HG03139 (cell line): ENCODE results near the gene RNF213.
"Not testable (repeated sequence)": the region's sequence is repeated elsewhere in the genome, so short reads cannot be mapped to it uniquely, and the experiment has no call there.

Source experiments
- ATAC-seq: cut with Tn5 transposase; IDR thresholded peaks from one replicate; pipeline ENCODE4 v1.9.1; 2021; ENCODE audit not compliant: unreplicated experiment

Gene RNF213

GRCh38 chr17:80223838-80224497, 36.7 kb upstream of the RNF213 start:
- no peak for ATAC-seq

- no peak for ATAC-seq
Measured at GRCh38 chr17:80224683-80225082, 36.0 kb upstream of the RNF213 start.

DNA sequence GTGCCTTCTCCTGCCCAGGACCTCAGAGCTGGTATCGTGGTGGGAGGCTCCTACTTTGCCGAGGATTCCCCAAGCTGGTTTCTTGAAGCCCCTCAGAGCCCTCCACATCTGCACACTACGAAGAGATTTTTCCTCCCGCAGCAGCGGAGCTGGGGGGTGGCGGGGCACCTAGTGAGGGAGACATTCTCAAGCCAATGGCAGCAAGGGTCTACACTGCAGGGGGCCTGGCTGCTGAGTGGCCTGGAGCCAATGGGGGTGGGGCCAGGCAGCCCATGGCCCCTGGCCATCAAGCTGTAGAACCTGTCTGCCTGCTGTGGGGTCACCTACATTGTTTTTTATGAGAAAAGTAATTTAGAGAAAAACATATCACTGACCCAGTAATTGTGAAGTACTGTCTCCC, 35.4 kb upstream of the RNF213 start:
- no peak for ATAC-seq

DNA sequence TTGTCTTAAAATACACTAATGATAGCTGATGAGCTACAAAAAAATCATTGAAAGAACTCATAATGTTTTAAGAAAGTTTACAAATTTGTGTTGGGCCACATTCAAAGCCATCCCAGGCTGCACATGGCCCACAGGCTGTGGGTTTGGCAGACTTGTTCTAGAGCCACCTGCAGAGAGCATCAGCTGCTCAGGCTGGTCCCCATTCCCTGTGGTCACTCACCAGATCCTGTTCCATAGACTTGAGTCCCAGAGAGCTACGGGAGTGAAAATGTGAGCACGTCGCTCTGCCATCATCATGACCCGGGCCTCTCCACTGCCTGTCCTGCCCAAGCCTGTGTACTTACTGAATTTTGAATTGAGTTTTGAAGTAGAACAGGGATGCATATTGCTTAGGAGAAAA, 33.5 kb upstream of the RNF213 start:
- ATAC-seq = no peak

GRCh38 chr17:80227666-80228065, 33.0 kb upstream of the RNF213 start:
- ATAC-seq = no peak

DNA sequence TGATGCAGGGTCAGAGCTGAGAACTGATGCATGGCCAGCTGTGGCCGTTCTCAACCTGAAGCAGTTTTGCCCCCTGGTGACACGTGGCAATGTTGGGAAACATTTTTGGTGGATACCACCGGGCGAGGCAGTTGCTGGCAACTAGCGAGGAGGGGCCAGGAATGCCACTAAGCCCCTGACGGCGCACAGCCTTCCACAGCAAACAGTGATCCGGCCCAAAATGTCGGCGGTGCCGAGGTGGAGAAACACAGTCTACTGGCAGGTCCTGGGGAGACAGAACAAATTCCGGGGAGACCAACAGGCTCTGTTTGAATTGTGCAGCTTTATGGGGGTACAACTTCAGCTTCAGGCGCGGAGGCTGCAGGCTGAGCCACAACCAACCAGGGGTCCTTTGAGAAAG, 32.2 kb upstream of the RNF213 start:
- ATAC-seq = no peak

GRCh38 chr17:80229011-80229410, 31.6 kb upstream of the RNF213 start:
- no peak for ATAC-seq

- no peak for ATAC-seq
Measured at GRCh38 chr17:80232438-80232837, 28.2 kb upstream of the RNF213 start.

DNA sequence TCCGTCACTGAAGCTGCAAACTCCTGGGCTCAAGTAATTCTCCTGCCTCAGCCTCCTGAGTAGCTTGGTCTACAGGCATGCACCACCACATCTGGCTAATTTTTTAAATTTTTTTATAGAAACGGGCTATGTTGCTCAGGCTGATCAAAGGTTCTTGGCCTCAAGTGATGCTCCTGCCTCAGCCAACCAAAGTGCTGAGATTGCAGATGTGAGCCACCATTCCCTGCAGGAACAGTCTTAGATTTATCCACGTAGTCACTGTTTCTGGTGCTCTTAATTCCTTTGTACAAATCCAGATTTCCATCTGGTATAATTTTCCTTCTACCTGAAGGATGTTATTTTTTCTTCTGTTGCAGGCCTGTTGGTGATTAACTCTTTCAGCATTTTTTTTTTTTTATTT, 27.4 kb upstream of the RNF213 start:
- no peak for ATAC-seq

- ATAC-seq = no peak
Measured at GRCh38 chr17:80236911-80237310, 23.7 kb upstream of the RNF213 start.

GRCh38 chr17:80237386-80237785, 23.3 kb upstream of the RNF213 start:
- no peak for ATAC-seq

DNA sequence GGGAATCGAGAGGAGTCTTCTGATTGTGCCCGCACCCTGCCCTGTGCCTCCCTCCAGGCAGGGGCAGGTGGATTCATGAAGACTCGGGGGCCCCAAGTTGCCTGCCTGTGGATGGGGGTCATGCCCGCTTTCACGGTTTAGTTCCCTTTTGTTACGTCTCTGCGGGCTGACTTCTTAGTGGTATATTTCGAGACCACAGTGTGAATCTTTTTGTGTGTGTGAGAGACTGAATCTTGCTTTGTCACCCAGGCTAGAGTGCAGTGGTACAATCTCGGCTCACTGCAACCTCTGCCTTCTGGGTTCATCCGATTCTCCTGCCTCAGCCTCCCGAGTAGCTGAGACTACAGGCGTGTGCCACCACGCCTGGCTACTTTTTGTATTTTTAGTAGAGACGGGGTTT, 18.1 kb upstream of the RNF213 start:
- no peak for ATAC-seq

GRCh38 chr17:80243526-80244433, 16.9 kb upstream of the RNF213 start:
- ATAC-seq = no peak

GRCh38 chr17:80244448-80244847, 16.2 kb upstream of the RNF213 start:
- ATAC-seq = not testable (repeated sequence)

DNA sequence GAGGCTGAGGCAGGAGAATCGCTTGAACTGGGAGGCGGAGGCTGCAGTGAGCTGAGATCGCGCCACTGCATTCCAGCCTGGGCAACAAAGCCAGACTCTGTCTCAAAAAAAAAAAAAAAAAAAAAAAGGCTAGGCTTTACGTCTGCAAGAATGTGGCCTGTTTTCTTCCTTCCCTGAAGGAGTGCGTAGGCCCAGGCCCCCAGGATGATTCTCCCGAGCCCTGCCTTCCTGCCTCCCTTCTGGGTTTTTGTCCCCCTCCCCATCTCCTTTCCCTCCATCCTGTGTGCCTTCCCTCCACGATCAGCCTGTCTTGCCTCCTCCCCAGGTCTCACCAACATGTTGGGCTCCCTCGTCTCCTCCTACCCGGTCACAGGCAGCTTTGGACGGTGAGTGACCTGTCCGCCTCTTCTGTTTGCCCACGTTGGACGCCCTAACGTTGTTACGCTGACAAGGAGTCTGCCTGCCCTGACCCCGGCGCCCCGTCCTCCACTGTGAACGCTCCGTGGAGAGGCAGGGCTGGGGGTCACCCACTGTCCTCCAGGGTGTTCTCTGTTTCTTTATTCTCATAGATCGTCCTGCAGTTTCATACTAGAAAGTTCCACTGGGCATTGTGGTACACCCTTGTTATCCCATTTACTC, 15.7 kb upstream of the RNF213 start:
- no peak for ATAC-seq

- ATAC-seq = no peak
Measured at GRCh38 chr17:80245566-80246265, 14.9 kb upstream of the RNF213 start.

DNA sequence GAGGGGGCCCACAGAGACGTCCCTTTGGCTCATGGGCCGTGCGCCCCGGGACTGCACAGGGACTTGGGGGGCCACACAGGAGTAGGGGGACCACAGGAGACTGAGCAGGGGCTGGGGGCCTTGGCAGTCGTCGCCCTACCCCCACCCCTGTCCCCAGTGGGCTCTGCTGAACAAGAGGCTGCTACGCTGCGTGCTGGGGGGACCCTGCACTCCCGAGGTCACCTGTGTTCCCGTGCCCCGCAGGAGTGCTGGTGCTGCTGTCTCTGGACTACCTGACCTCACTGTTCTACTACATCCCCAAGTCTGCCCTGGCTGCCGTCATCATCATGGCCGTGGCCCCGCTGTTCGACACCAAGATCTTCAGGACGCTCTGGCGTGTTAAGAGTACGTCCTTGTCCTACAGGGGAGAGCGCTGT, 14.4 kb upstream of the RNF213 start:
- no peak for ATAC-seq

DNA sequence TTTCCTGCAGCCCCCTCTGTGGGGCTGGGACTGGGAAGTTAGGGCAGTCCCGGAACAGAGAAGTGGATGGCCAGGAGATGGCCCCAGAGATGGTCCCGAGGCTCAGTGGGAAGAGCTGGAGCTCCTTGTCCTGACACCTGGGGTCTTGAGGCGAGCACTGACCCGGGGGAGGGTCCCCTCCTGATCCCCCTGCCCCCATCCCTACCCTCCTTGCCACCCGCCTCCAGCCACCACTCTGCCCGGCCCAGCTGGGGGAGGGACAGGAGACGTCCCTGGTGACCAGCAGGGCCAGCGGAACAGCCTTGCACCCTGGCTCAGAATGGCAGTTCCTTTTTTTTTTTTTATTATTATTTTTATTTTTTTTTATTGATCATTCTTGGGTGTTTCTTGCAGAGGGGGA, 13.9 kb upstream of the RNF213 start:
- ATAC-seq = no peak

- ATAC-seq = no peak
Measured at GRCh38 chr17:80247561-80247960, 13.1 kb upstream of the RNF213 start.

DNA sequence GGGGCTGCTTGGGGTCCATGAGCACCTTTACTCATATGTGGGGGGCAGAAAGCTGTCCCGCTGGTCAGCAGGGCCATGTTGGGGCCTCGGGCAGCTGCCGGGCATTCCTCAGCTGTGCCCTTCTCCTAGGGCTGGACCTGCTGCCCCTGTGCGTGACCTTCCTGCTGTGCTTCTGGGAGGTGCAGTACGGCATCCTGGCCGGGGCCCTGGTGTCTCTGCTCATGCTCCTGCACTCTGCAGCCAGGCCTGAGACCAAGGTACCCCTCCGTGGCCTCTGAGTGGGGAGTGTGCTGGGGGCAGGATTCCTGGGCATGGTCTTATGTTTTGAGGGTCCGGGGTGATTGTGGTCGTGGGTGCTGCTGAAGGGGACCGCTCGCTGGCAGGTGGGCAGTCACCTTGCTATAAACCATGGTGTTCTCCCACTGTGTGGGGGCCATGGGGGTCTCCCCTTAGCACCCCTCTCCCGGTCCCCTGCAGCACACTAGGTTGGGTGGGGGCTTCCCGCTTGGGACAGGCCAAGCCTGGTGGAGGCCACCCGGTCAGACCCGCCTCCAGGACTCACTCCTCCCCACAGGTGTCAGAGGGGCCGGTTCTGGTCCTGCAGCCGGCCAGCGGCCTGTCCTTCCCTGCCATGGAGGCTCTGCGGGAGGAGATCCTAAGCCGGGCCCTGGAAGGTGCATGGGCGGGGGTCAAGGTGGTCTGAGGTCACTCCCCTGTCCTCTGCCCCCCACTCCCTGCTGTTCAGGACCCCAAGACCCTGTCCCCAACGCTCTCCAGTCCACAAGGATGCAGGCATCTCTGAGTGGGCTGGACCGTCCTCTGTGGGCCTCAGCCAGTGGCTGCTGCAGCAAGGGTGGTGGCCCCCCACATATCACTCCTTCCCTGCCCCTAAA, 12.4 kb upstream of the RNF213 start:
- ATAC-seq = no peak
